ENCODE measurements around the gene CELSR1. TPM values are rescaled to one million over a fixed set of nuclear protein-coding genes. Genes with fewer than 3 reads are reported as not detected.
A peak's percentile ranks its signal among the peaks of the same experiment; 100 is the strongest.
"Not testable (repeated sequence)": the region's sequence is repeated elsewhere in the genome, so short reads cannot be mapped to it uniquely, and the experiment has no call there.

The CELSR1 gene
- polyA plus RNA-seq, 2 donors = 19.8 to 34.8 TPM

- Histone ChIP-seq H3K36me3 (ENCODE audit: control insufficient read depth in 2 of 2, insufficient read depth in 2 of 2, low read length in 1 of 2) (peaks cover 0 to 21% of the 10 kb centered on the region in 2 donors), H3K4me3 (ENCODE audit: low read depth in 1 of 2, low read length in 2 of 2) (no peak overlapping the region), H3K27ac (ENCODE audit: low read depth in 2 of 2, low read length in 1 of 2) (no peak overlapping the region), H3K27me3 (ENCODE audit: control insufficient read depth in 1 of 2, insufficient read depth in 2 of 2, low read length in 2 of 2) (no peaks in the 10 kb centered on the region), H3K9me3 (ENCODE audit: control insufficient read depth in 2 of 2, insufficient read depth in 1 of 2, low read depth in 1 of 2, low read length in 1 of 2) (no peaks in the 10 kb centered on the region), H3K4me1 (ENCODE audit: control insufficient read depth in 2 of 2, insufficient read depth in 2 of 2, low read length in 1 of 2) (no peaks in the 10 kb centered on the region)
- 74 to 84% methylated on average over 10 of the region's 10 CpGs for WGBS, 2 donors
Measured at GRCh38 chr22:46401370-46401769, 136.1 kb downstream of the CELSR1 start.

GRCh38 chr22:46399251-46400024, 138.0 kb downstream of the CELSR1 start:
- H3K4me1 ChIP-seq (ENCODE audit: control insufficient read depth in 2 of 2, insufficient read depth in 2 of 2, low read length in 1 of 2) = no peaks in the 10 kb centered on the region
- WGBS, 2 donors = 76 to 88% methylated on average over 16 of the region's 16 CpGs
- H3K27ac ChIP-seq (ENCODE audit: low read depth in 2 of 2, low read length in 1 of 2) = no peak overlapping the region
- H3K36me3 ChIP-seq (ENCODE audit: control insufficient read depth in 2 of 2, insufficient read depth in 2 of 2, low read length in 1 of 2) = peaks cover 0 to 29% of the 10 kb centered on the region in 2 donors
- no peaks in the 10 kb centered on the region for H3K27me3 ChIP-seq (ENCODE audit: control insufficient read depth in 1 of 2, insufficient read depth in 2 of 2, low read length in 2 of 2)
- H3K9me3 ChIP-seq (ENCODE audit: control insufficient read depth in 2 of 2, insufficient read depth in 1 of 2, low read depth in 1 of 2, low read length in 1 of 2) = no peaks in the 10 kb centered on the region
- no peak overlapping the region for H3K4me3 ChIP-seq (ENCODE audit: low read depth in 1 of 2, low read length in 2 of 2)

GRCh38 chr22:46397951-46398350, 139.5 kb downstream of the CELSR1 start:
- WGBS, 2 donors = 89% methylated on average over 19 of the region's 19 CpGs

DNA sequence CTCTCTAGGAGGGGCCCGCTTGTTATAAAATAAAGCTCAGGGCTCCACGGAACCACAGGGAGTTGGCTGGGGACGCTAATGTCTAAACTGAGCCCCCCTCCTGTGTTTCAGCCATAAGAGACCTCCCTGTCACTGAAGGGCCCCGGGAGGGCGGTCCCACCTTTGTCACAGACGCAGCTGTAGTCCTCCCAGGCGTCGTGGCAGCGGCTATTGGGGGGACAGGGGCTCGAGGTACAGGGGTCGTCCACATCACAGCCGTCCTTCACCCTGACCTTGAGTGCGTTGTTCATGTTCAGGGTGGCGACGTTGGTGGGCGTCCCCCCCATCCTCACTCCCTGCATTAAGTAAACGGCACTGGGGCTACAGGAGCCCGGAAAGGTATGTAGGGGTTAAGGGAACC, 139.9 kb downstream of the CELSR1 start:
- no peak overlapping the region for H3K4me3 ChIP-seq (ENCODE audit: low read depth in 1 of 2, low read length in 2 of 2)
- WGBS, 2 donors = 84 to 87% methylated on average over 18 of the region's 18 CpGs
- no peaks in the 10 kb centered on the region for H3K4me1 ChIP-seq (ENCODE audit: control insufficient read depth in 2 of 2, insufficient read depth in 2 of 2, low read length in 1 of 2)
- H3K9me3 ChIP-seq (ENCODE audit: control insufficient read depth in 2 of 2, insufficient read depth in 1 of 2, low read depth in 1 of 2, low read length in 1 of 2) = no peaks in the 10 kb centered on the region
- H3K36me3 ChIP-seq (ENCODE audit: control insufficient read depth in 2 of 2, insufficient read depth in 2 of 2, low read length in 1 of 2) = peaks cover 0 to 37% of the 10 kb centered on the region in 2 donors
- H3K27ac ChIP-seq (ENCODE audit: low read depth in 2 of 2, low read length in 1 of 2) = no peak overlapping the region
- H3K27me3 ChIP-seq (ENCODE audit: control insufficient read depth in 1 of 2, insufficient read depth in 2 of 2, low read length in 2 of 2) = no peaks in the 10 kb centered on the region

More at GRCh38 chr22:46397951-46398350, 139.5 kb downstream of the CELSR1 start:
- Histone ChIP-seq H3K4me1 (ENCODE audit: control insufficient read depth in 2 of 2, insufficient read depth in 2 of 2, low read length in 1 of 2) (no peaks in the 10 kb centered on the region), H3K36me3 (ENCODE audit: control insufficient read depth in 2 of 2, insufficient read depth in 2 of 2, low read length in 1 of 2) (peaks cover 0 to 35% of the 10 kb centered on the region in 2 donors), H3K4me3 (ENCODE audit: low read depth in 1 of 2, low read length in 2 of 2) (no peak overlapping the region), H3K9me3 (ENCODE audit: control insufficient read depth in 2 of 2, insufficient read depth in 1 of 2, low read depth in 1 of 2, low read length in 1 of 2) (no peaks in the 10 kb centered on the region), H3K27ac (ENCODE audit: low read depth in 2 of 2, low read length in 1 of 2) (no peak overlapping the region), H3K27me3 (ENCODE audit: control insufficient read depth in 1 of 2, insufficient read depth in 2 of 2, low read length in 2 of 2) (no peaks in the 10 kb centered on the region)

DNA sequence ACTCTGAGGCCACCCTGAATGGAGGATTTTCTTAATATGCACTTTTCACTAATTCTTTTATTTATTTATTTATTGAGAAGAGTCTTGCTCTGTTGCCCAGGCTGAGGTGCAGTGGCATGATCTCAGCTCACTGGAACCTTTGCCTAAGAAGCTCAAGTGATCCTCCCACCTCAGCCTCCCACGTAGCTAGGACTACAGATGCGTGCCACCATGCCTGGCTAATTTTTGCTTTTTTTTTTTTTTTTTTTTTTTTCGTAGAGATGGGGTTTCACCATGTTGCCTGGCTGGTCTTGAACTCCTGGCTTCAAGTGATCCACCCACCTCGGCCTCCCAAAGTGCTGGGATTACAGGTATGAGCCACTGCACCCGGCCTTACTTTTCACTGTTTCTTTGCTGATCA, 140.4 kb downstream of the CELSR1 start:
- WGBS, 2 donors = 81 to 87% methylated on average over 5 of the region's 5 CpGs
- not testable (repeated sequence) for H3K9me3 ChIP-seq (ENCODE audit: control insufficient read depth in 2 of 2, insufficient read depth in 1 of 2, low read depth in 1 of 2, low read length in 1 of 2); H3K4me3 ChIP-seq (ENCODE audit: low read depth in 1 of 2, low read length in 2 of 2); H3K27me3 ChIP-seq (ENCODE audit: control insufficient read depth in 1 of 2, insufficient read depth in 2 of 2, low read length in 2 of 2); H3K27ac ChIP-seq (ENCODE audit: low read depth in 2 of 2, low read length in 1 of 2); H3K4me1 ChIP-seq (ENCODE audit: control insufficient read depth in 2 of 2, insufficient read depth in 2 of 2, low read length in 1 of 2)
- peaks cover 0 to 37% of the 10 kb centered on the region in 2 donors for H3K36me3 ChIP-seq (ENCODE audit: control insufficient read depth in 2 of 2, insufficient read depth in 2 of 2, low read length in 1 of 2)

- Histone ChIP-seq H3K9me3 (ENCODE audit: control insufficient read depth in 2 of 2, insufficient read depth in 1 of 2, low read depth in 1 of 2, low read length in 1 of 2) (no peaks in the 10 kb centered on the region), H3K36me3 (ENCODE audit: control insufficient read depth in 2 of 2, insufficient read depth in 2 of 2, low read length in 1 of 2) (peaks cover 0 to 41% of the 10 kb centered on the region in 2 donors), H3K27me3 (ENCODE audit: control insufficient read depth in 1 of 2, insufficient read depth in 2 of 2, low read length in 2 of 2) (no peaks in the 10 kb centered on the region), H3K4me1 (ENCODE audit: control insufficient read depth in 2 of 2, insufficient read depth in 2 of 2, low read length in 1 of 2) (peaks cover 0 to 7% of the 10 kb centered on the region in 2 donors), H3K4me3 (ENCODE audit: low read depth in 1 of 2, low read length in 2 of 2) (no peak overlapping the region), H3K27ac (ENCODE audit: low read depth in 2 of 2, low read length in 1 of 2) (no peak overlapping the region)
- WGBS, 2 donors = 91 to 92% methylated on average over 13 of the region's 13 CpGs
Measured at GRCh38 chr22:46395145-46395544, 142.3 kb downstream of the CELSR1 start.

DNA sequence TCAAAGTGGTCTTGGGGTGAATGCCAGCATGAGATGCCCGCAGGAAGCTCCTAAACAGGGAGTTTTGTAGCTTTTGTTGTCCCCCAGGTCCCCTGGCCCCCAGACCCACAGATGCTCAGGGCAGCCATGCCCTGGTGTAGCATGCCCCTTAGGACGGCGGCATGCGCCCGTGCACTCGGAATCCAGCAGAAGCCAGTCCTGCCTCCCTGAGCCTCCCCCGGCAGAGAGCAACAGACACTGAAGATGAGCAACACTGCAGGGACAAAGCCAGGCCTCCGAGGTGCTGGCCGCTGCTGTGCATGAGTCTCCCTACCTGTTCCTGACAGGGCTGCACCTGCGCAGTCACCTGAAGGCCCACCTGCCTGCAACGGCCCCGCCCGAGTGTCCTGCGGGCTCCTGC, 142.8 kb downstream of the CELSR1 start:
- WGBS, 2 donors = 88 to 90% methylated on average over 14 of the region's 14 CpGs
- Histone ChIP-seq H3K4me3 (ENCODE audit: low read depth in 1 of 2, low read length in 2 of 2) (no peak overlapping the region), H3K27ac (ENCODE audit: low read depth in 2 of 2, low read length in 1 of 2) (no peak overlapping the region), H3K4me1 (ENCODE audit: control insufficient read depth in 2 of 2, insufficient read depth in 2 of 2, low read length in 1 of 2) (peaks cover 0 to 8% of the 10 kb centered on the region in 2 donors), H3K36me3 (ENCODE audit: control insufficient read depth in 2 of 2, insufficient read depth in 2 of 2, low read length in 1 of 2) (peaks cover 0 to 40% of the 10 kb centered on the region in 2 donors), H3K27me3 (ENCODE audit: control insufficient read depth in 1 of 2, insufficient read depth in 2 of 2, low read length in 2 of 2) (no peaks in the 10 kb centered on the region), H3K9me3 (ENCODE audit: control insufficient read depth in 2 of 2, insufficient read depth in 1 of 2, low read depth in 1 of 2, low read length in 1 of 2) (no peaks in the 10 kb centered on the region)

GRCh38 chr22:46393873-46394272, 143.5 kb downstream of the CELSR1 start:
- peaks cover 0 to 8% of the 10 kb centered on the region in 2 donors for H3K4me1 ChIP-seq (ENCODE audit: control insufficient read depth in 2 of 2, insufficient read depth in 2 of 2, low read length in 1 of 2)
- WGBS, 2 donors = 60 to 61% methylated on average over 14 of the region's 14 CpGs
- no peak overlapping the region for H3K4me3 ChIP-seq (ENCODE audit: low read depth in 1 of 2, low read length in 2 of 2)
- H3K27me3 ChIP-seq (ENCODE audit: control insufficient read depth in 1 of 2, insufficient read depth in 2 of 2, low read length in 2 of 2) = no peaks in the 10 kb centered on the region
- no peaks in the 10 kb centered on the region for H3K9me3 ChIP-seq (ENCODE audit: control insufficient read depth in 2 of 2, insufficient read depth in 1 of 2, low read depth in 1 of 2, low read length in 1 of 2)
- peaks cover 0 to 36% of the 10 kb centered on the region in 2 donors for H3K36me3 ChIP-seq (ENCODE audit: control insufficient read depth in 2 of 2, insufficient read depth in 2 of 2, low read length in 1 of 2)
- H3K27ac ChIP-seq (ENCODE audit: low read depth in 2 of 2, low read length in 1 of 2) = no peak overlapping the region

DNA sequence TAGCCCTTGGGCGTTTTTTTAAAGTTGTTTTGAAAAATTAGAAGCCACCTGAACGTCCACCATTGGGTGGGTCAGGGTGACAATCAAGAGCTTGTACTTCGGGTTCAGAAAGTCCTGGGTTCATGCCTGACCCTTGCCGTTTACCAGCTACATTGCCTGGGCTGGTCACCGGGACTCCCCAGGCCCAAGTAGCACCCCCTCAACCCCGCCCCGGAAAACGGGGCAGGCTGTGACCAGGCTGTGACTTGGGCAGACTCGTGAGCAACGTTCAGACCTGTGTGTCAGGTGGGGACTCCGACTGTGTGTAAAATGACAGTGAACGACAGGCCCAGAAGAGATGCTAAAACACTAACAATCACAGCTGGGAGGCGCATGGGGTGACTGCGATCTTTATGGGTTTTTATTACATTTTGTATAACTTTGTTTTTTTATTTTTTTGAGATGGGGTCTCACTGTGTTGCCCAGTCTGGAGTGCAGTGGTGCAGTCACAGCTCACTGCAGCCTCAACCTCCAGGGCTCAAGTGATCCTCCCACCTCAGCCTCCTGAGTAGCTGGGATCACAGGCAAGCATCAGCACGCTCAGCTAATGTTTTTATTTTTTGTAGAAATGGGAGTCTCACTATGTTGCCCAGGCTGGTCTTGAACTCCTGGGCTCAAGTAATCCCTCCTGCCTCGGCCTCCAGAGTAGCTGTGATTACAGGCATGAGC, 145.1 kb downstream of the CELSR1 start:
- Histone ChIP-seq H3K27ac (ENCODE audit: low read depth in 2 of 2, low read length in 1 of 2) (peak overlapping the region in 1 of 2 donors; percentile 17), H3K4me1 (ENCODE audit: control insufficient read depth in 2 of 2, insufficient read depth in 2 of 2, low read length in 1 of 2) (peaks cover 0 to 8% of the 10 kb centered on the region in 2 donors), H3K9me3 (ENCODE audit: control insufficient read depth in 2 of 2, insufficient read depth in 1 of 2, low read depth in 1 of 2, low read length in 1 of 2) (no peaks in the 10 kb centered on the region), H3K4me3 (ENCODE audit: low read depth in 1 of 2, low read length in 2 of 2) (no peak overlapping the region), H3K27me3 (ENCODE audit: control insufficient read depth in 1 of 2, insufficient read depth in 2 of 2, low read length in 2 of 2) (no peaks in the 10 kb centered on the region), H3K36me3 (ENCODE audit: control insufficient read depth in 2 of 2, insufficient read depth in 2 of 2, low read length in 1 of 2) (peaks cover 0 to 34% of the 10 kb centered on the region in 2 donors)
- 67 to 76% methylated on average over 16 of the region's 16 CpGs for WGBS, 2 donors

Measured in esophagus (tissue), 2 donors.